GM23338 (cell line): ENCODE results near the gene ITPRIPL2. TPM values are rescaled to one million over a fixed set of nuclear protein-coding genes. Genes with fewer than 3 reads are reported as not detected.

Experiments
- ATAC-seq: fragments of 200-7000 bp; cut with Tn5 transposase; 3 replicates; pipeline ENCODE4 v1.9.1; 2020
- DNase-seq: peaks from one replicate; pipeline ENCODE4 v3.0.0-alpha.2; 2015; ENCODE audit warnings: low spot score
- H2AFZ ChIP-seq: fragments of 200-600 bp; sonication (generic); 2 replicates; pipeline ENCODE4 v1.8.0; 2016; ENCODE audit warnings: antibody characterized with exemption, mild to moderate bottlenecking, moderate library complexity
- H3F3A ChIP-seq: fragments of 200-600 bp; sonication (generic); replicated peaks from 2 replicates; pipeline ENCODE4 v1.8.0; 2017; ENCODE audit warnings: antibody characterized with exemption, mixed run types, low read depth
- H3K27ac ChIP-seq: fragments of 200-600 bp; sonication (generic); 2 replicates; pipeline ENCODE4 v1.6.1; 2016; ENCODE audit warnings: low read depth
- H3K27me3 ChIP-seq: fragments of 200-600 bp; sonication (generic); 2 replicates; pipeline ENCODE4 v1.8.0; 2016; ENCODE audit warnings: mild to moderate bottlenecking, mixed run types, moderate library complexity; ENCODE audit not compliant: insufficient read depth
- H3K36me3 ChIP-seq: fragments of 200-600 bp; sonication (generic); 2 replicates; pipeline ENCODE4 v1.8.0; 2016; ENCODE audit warnings: mild to moderate bottlenecking; ENCODE audit not compliant: insufficient read depth
- H3K4me1 ChIP-seq: fragments of 200-600 bp; sonication (generic); 2 replicates; pipeline ENCODE4 v1.8.0; 2016; ENCODE audit warnings: mild to moderate bottlenecking, moderate library complexity; ENCODE audit not compliant: insufficient read depth
- H3K4me2 ChIP-seq: fragments of 200-600 bp; sonication (generic); 2 replicates; pipeline ENCODE4 v1.7.1; 2017; ENCODE audit warnings: mixed run types
- H3K4me3 ChIP-seq: fragments of 200-600 bp; sonication (generic); 2 replicates; pipeline ENCODE4 v1.6.1; 2016; ENCODE audit warnings: mixed run types
- H3K79me2 ChIP-seq: fragments of 200-600 bp; sonication (generic); replicated peaks from 2 replicates; pipeline ENCODE4 v1.8.0; 2017; ENCODE audit warnings: mild to moderate bottlenecking; ENCODE audit not compliant: insufficient read depth
- H3K9me2 ChIP-seq: fragments of 200-600 bp; sonication (generic); 2 replicates; pipeline ENCODE4 v1.8.0; 2017; ENCODE audit not compliant: insufficient read depth
- H4K20me1 ChIP-seq: fragments of 200-600 bp; sonication (generic); replicated peaks from 2 replicates; pipeline ENCODE4 v1.8.0; 2017; ENCODE audit warnings: mild to moderate bottlenecking; ENCODE audit not compliant: insufficient read depth
- H3K27ac Mint-ChIP-seq: 2 replicates; pipeline ENCODE4 v1.8.0; 2020; ENCODE audit warnings: inconsistent platforms, mild to moderate bottlenecking, moderate library complexity, mixed read lengths
- H3K27me3 Mint-ChIP-seq: 3 replicates; pipeline ENCODE4 v1.8.0; 2022; ENCODE audit warnings: low read depth, mild to moderate bottlenecking, moderate library complexity, mixed read lengths, inconsistent platforms; ENCODE audit not compliant: insufficient read depth, poor library complexity
- H3K36me3 Mint-ChIP-seq: 3 replicates; pipeline ENCODE4 v1.8.0; 2021; ENCODE audit warnings: low read depth, mild to moderate bottlenecking, inconsistent platforms, moderate library complexity, mixed read lengths
- H3K4me1 Mint-ChIP-seq: 3 replicates; pipeline ENCODE4 v1.8.0; 2020; ENCODE audit warnings: mild to moderate bottlenecking, inconsistent platforms, mixed read lengths
- H3K4me3 Mint-ChIP-seq: 3 replicates; pipeline ENCODE4 v1.8.0; 2021; ENCODE audit warnings: moderate library complexity, mild to moderate bottlenecking, inconsistent platforms, mixed read lengths
- H3K9me3 Mint-ChIP-seq: 3 replicates; pipeline ENCODE4 v1.8.0; 2020; ENCODE audit warnings: moderate library complexity, mild to moderate bottlenecking, inconsistent platforms, mixed read lengths
- CREB1 ChIP-seq: fragments of 250-450 bp; sonication (Bioruptor Pico); IDR thresholded peaks from 2 replicates; pipeline ENCODE4 v1.5.0; 2020; ENCODE audit warnings: low read depth, mild to moderate bottlenecking, moderate library complexity
- EZH2 ChIP-seq: fragments of 200-600 bp; sonication (generic); IDR thresholded peaks from one replicate; pipeline ENCODE4 v1.8.0; 2017; ENCODE audit warnings: antibody characterized with exemption, mild to moderate bottlenecking, low read depth; ENCODE audit not compliant: unreplicated experiment
- EZH2phosphoT487 ChIP-seq: fragments of 200-600 bp; sonication (generic); IDR thresholded peaks from one replicate; pipeline ENCODE4 v1.8.1; 2018; ENCODE audit warnings: antibody characterized with exemption; ENCODE audit not compliant: unreplicated experiment
- JUNB ChIP-seq: IDR thresholded peaks from one replicate; pipeline ENCODE4 v1.6.1; 2016; ENCODE audit warnings: antibody characterized with exemption; ENCODE audit not compliant: unreplicated experiment
- NANOG ChIP-seq: IDR thresholded peaks from 2 replicates; pipeline ENCODE4 v1.6.1; 2016; ENCODE audit warnings: antibody characterized with exemption, borderline replicate concordance
- POLR2AphosphoS5 ChIP-seq: IDR thresholded peaks from 2 replicates; pipeline ENCODE4 v1.6.1; 2016; ENCODE audit warnings: antibody characterized with exemption, low read depth
- REST ChIP-seq: IDR thresholded peaks from one replicate; pipeline ENCODE4 v1.6.1; 2018; ENCODE audit warnings: antibody characterized with exemption; ENCODE audit not compliant: unreplicated experiment
- STAT1 ChIP-seq: IDR thresholded peaks from one replicate; pipeline ENCODE4 v1.6.1; 2016; ENCODE audit warnings: antibody characterized with exemption; ENCODE audit not compliant: unreplicated experiment
- ZNF114 ChIP-seq: fragments of 250-450 bp; sonication (Bioruptor Pico); IDR thresholded peaks from 2 replicates; pipeline ENCODE4 v1.5.0; 2020; ENCODE audit warnings: mild to moderate bottlenecking, moderate library complexity
- ZNF331 ChIP-seq: fragments of 250-450 bp; sonication (Bioruptor Pico); IDR thresholded peaks from 2 replicates; pipeline ENCODE4 v1.5.0; 2020; ENCODE audit warnings: low read depth, mild to moderate bottlenecking, moderate library complexity
- polyA plus RNA-seq: library from polyadenylated mRNA; unstranded; fragments of >200 nt; fragmentation: Nextera tagmentation; extraction: Ambion mirVana; gene quantifications from 2 replicates; pipeline ENCODE4 v1.2.1, GENCODE V29; 2016
- total RNA-seq: library from RNA; depleted of rRNA; stranded (reverse); fragments of >200 nt; shearing (Covaris generic); gene quantifications from 2 replicates; pipeline ENCODE4 v1.2.3, GENCODE V29; 2014
- TF ChIP-seq, protein P1 (sequence below), 2 experiments: fragments of 200-600 bp in 1 of 2; sonication (generic) in 1 of 2; conservative IDR thresholded peaks; 2 replicates each; pipeline versions ENCODE4 v1.5.1 to v1.6.1; 2016 to 2017; ENCODE audit warnings: antibody characterized with exemption in 2 of 2, low read depth in 2 of 2, mild to moderate bottlenecking in 2 of 2, moderate library complexity in 1 of 2
- TF ChIP-seq, protein P2 (sequence below): fragments of 250-450 bp; sonication (Bioruptor Pico); IDR thresholded peaks from 2 replicates; pipeline ENCODE4 v1.5.0; 2020; ENCODE audit warnings: mild to moderate bottlenecking, moderate library complexity
- TF ChIP-seq, protein P3 (sequence below): IDR thresholded peaks from 2 replicates; pipeline ENCODE4 v1.6.1; 2016; ENCODE audit warnings: antibody characterized with exemption

Gene ITPRIPL2
- total and polyA plus RNA-seq, 2 experiments from 2014 or later: 0.94 to 8.3 TPM

- Mint-ChIP-seq H3K36me3 (no peaks in the 10 kb centered on the region), H3K27ac (no peak overlapping the region), H3K4me3 (no peak overlapping the region), H3K9me3 (peaks cover 12% of the 10 kb centered on the region; the same call in 2 of the 3 replicates), H3K4me1 (peaks cover 24% of the 10 kb centered on the region), H3K27me3 (peaks cover 9% of the 10 kb centered on the region)
- ATAC-seq (no peak), DNase-seq (no peak)
- no peak overlapping the region for H3K4me3 ChIP-seq
- H3K4me2 ChIP-seq: no peak overlapping the region
- no peaks in the 10 kb centered on the region for H3F3A ChIP-seq
- H3K9me2 ChIP-seq: no peaks in the 10 kb centered on the region
- TF ChIP-seq, protein P1, sequence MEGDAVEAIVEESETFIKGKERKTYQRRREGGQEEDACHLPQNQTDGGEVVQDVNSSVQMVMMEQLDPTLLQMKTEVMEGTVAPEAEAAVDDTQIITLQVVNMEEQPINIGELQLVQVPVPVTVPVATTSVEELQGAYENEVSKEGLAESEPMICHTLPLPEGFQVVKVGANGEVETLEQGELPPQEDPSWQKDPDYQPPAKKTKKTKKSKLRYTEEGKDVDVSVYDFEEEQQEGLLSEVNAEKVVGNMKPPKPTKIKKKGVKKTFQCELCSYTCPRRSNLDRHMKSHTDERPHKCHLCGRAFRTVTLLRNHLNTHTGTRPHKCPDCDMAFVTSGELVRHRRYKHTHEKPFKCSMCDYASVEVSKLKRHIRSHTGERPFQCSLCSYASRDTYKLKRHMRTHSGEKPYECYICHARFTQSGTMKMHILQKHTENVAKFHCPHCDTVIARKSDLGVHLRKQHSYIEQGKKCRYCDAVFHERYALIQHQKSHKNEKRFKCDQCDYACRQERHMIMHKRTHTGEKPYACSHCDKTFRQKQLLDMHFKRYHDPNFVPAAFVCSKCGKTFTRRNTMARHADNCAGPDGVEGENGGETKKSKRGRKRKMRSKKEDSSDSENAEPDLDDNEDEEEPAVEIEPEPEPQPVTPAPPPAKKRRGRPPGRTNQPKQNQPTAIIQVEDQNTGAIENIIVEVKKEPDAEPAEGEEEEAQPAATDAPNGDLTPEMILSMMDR (conservative IDR thresholded peaks at IDR 0.05; ENCODE audit: low read depth in 2 of 2): no peak
- TF ChIP-seq, protein P2, sequence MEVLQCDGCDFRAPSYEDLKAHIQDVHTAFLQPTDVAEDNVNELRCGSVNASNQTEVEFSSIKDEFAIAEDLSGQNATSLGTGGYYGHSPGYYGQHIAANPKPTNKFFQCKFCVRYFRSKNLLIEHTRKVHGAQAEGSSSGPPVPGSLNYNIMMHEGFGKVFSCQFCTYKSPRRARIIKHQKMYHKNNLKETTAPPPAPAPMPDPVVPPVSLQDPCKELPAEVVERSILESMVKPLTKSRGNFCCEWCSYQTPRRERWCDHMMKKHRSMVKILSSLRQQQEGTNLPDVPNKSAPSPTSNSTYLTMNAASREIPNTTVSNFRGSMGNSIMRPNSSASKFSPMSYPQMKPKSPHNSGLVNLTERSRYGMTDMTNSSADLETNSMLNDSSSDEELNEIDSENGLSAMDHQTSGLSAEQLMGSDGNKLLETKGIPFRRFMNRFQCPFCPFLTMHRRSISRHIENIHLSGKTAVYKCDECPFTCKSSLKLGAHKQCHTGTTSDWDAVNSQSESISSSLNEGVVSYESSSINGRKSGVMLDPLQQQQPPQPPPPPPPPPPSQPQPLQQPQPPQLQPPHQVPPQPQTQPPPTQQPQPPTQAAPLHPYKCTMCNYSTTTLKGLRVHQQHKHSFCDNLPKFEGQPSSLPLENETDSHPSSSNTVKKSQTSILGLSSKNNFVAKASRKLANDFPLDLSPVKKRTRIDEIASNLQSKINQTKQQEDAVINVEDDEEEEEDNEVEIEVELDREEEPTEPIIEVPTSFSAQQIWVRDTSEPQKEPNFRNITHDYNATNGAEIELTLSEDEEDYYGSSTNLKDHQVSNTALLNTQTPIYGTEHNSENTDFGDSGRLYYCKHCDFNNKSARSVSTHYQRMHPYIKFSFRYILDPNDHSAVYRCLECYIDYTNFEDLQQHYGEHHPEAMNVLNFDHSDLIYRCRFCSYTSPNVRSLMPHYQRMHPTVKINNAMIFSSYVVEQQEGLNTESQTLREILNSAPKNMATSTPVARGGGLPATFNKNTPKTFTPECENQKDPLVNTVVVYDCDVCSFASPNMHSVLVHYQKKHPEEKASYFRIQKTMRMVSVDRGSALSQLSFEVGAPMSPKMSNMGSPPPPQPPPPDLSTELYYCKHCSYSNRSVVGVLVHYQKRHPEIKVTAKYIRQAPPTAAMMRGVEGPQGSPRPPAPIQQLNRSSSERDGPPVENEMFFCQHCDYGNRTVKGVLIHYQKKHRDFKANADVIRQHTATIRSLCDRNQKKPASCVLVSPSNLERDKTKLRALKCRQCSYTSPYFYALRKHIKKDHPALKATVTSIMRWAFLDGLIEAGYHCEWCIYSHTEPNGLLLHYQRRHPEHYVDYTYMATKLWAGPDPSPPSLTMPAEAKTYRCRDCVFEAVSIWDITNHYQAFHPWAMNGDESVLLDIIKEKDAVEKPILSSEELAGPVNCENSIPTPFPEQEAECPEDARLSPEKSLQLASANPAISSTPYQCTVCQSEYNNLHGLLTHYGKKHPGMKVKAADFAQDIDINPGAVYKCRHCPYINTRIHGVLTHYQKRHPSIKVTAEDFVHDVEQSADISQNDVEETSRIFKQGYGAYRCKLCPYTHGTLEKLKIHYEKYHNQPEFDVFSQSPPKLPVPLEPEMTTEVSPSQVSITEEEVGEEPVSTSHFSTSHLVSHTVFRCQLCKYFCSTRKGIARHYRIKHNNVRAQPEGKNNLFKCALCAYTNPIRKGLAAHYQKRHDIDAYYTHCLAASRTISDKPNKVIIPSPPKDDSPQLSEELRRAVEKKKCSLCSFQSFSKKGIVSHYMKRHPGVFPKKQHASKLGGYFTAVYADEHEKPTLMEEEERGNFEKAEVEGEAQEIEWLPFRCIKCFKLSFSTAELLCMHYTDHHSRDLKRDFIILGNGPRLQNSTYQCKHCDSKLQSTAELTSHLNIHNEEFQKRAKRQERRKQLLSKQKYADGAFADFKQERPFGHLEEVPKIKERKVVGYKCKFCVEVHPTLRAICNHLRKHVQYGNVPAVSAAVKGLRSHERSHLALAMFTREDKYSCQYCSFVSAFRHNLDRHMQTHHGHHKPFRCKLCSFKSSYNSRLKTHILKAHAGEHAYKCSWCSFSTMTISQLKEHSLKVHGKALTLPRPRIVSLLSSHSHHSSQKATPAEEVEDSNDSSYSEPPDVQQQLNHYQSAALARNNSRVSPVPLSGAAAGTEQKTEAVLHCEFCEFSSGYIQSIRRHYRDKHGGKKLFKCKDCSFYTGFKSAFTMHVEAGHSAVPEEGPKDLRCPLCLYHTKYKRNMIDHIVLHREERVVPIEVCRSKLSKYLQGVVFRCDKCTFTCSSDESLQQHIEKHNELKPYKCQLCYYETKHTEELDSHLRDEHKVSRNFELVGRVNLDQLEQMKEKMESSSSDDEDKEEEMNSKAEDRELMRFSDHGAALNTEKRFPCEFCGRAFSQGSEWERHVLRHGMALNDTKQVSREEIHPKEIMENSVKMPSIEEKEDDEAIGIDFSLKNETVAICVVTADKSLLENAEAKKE: no peak
- TF ChIP-seq STAT1: no peak
- TF ChIP-seq CREB1: no peak
- no peak for TF ChIP-seq ZNF331 (CRISPR knock-in tag)
- TF ChIP-seq, protein P3, sequence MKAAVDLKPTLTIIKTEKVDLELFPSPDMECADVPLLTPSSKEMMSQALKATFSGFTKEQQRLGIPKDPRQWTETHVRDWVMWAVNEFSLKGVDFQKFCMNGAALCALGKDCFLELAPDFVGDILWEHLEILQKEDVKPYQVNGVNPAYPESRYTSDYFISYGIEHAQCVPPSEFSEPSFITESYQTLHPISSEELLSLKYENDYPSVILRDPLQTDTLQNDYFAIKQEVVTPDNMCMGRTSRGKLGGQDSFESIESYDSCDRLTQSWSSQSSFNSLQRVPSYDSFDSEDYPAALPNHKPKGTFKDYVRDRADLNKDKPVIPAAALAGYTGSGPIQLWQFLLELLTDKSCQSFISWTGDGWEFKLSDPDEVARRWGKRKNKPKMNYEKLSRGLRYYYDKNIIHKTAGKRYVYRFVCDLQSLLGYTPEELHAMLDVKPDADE: no peak
- TF ChIP-seq POLR2AphosphoS5: no peak
- no peak for TF ChIP-seq EZH2
- no peak for TF ChIP-seq JUNB
- no peak for TF ChIP-seq REST
- TF ChIP-seq NANOG: no peak
- TF ChIP-seq ZNF114: no peak
- no peak for TF ChIP-seq EZH2phosphoT487
- H4K20me1 ChIP-seq: no peaks in the 10 kb centered on the region
- H3K27me3 ChIP-seq: no peaks in the 10 kb centered on the region
- no peak overlapping the region for H3K27ac ChIP-seq
- H2AFZ ChIP-seq: no peak overlapping the region
- H3K36me3 ChIP-seq: no peaks in the 10 kb centered on the region
- no peaks in the 10 kb centered on the region for H3K79me2 ChIP-seq
- H3K4me1 ChIP-seq: peaks cover 20% of the 10 kb centered on the region
These were observed 13.4 kb downstream of the ITPRIPL2 start for GRCh38 chr16:19127205-19127604.
